ENCODE data around the gene MTA1. TPM values are rescaled to one million over a fixed set of nuclear protein-coding genes. Genes with fewer than 3 reads are reported as not detected.
A peak's percentile ranks its signal among the peaks of the same experiment; 100 is the strongest.

The MTA1 gene
- total RNA-seq, 4 donors from 2014 or later = 62.9 to 218 (median 108) TPM

DNA sequence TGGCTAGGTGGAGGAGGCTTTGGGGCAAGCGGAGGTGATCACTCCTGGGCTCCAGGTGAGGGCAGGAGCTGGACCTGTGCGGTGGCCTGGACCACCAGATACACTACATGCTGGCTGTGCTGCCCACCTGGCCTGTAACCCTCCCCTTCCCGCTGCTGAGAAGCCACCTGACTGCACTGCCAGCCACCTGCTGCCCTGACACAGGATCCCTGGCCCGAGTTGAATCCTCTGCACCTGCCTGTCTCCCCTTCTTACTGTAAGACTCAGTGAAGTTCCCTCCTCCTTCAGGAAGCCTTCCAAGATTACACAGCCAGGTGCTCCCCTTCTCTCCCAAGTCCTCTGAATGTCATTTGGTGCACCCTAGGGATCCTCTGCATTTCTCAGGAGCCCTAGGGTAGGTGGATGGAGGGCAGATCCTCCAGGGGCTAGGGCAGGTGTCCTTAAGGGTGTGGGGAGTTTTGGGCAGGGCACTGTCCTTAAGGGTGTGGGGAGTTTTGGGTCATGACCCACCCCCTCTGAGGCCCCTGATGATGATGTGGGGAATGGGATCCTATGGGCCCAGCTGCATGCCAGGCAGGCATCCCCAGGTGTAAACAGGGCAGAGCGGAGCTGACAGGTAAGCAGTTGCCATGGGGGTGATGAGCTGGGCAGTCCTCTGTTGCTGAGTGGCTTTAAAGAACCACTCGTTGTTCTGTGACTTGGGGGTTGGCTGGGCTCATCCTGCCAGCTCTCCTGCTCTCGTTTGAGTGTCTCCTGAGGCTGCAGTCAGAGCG lies 6.7 kb upstream of the MTA1 start:
- no peaks in the 10 kb centered on the region for H3K36me3 ChIP-seq
- no peak overlapping the region for H3K27ac ChIP-seq
- peaks cover 0 to 12% of the 10 kb centered on the region in 2 donors for H3K4me1 ChIP-seq
- intact Hi-C loops (cut with DNase I; ENCODE audit: low total_unique reads) = no loop called here
- H3K9me3 ChIP-seq = no peaks in the 10 kb centered on the region
- no peak for TF ChIP-seq POLR2A (IDR thresholded peaks at IDR 0.05)
- TF ChIP-seq CTCF (IDR thresholded peaks at IDR 0.05) = no peak
- peaks cover 3 to 17% of the 10 kb centered on the region in 2 donors for H3K27me3 ChIP-seq
- no peak overlapping the region for H3K4me3 ChIP-seq
- no peak for DNase-seq

- intact Hi-C loops (cut with DNase I; ENCODE audit: low total_unique reads) = no loop called here
These were observed 6.1 kb upstream of the MTA1 start for GRCh38 chr14:105413544-105413886.

DNA sequence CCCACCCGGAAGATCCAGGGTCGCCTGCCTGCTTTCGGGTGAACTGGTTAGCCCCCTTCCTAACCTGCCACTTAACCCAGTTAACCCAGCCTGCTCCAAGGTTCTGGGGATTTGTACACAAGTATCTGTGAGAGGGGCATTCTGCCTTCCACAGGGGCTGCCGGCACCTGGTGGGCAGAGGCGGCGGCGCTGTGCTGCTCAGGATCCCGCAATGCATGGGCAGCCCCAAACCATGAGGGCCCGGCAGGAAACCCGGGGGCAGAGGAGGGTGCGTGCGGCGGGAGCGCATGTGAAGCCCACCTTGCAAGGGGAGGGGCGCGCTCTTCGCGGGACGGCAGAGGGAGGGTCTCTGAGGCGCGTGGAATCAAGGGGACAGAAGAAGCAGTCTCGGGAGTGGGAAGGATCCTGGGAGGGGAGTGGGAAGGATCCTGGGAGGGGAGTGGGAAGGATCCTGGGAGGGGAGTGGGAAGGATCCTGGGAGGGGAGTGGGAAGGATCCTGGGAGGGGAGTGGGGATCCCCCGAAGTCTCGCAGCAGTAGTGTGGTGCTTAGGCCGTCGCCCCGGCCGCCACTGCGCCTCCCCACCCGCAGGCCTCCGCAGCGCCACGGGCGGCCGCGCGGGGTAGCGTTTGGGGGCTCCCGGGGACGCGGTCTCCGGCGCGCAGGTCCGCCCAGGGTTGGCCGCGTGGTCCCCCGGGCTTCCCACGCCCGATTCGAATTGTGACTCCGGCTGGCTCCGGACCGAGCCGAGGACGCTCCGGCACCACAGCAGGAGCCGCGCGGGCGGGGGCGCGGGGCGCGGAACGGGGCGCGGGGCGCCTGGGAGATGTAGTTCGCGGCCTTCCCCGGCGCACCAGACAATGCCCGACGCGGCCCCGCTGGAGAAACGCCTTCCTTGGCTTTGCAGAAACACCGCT lies 4.9 kb upstream of the MTA1 start:
- Histone ChIP-seq H3K27me3 (peaks cover 3 to 17% of the 10 kb centered on the region in 2 donors), H3K36me3 (no peaks in the 10 kb centered on the region), H3K9me3 (no peaks in the 10 kb centered on the region), H3K4me3 (peak overlapping the region; percentile 24 to 55), H3K4me1 (peaks cover 7 to 22% of the 10 kb centered on the region in 2 donors), H3K27ac (peak overlapping the region; percentile 68 to 70)
- intact Hi-C loops (cut with DNase I; ENCODE audit: low total_unique reads) = no loop called here
- peak; percentile 64 to 81 for DNase-seq
- peak; percentile 41 to 95 (median 86) for TF ChIP-seq CTCF (IDR thresholded peaks at IDR 0.05)
- peak in 1 of 2 donors; percentile 35 for TF ChIP-seq POLR2A (IDR thresholded peaks at IDR 0.05)

More at GRCh38 chr14:105413544-105413886, 6.1 kb upstream of the MTA1 start:
- Histone ChIP-seq H3K36me3 (no peaks in the 10 kb centered on the region), H3K27ac (no peak overlapping the region), H3K4me1 (peaks cover 0 to 12% of the 10 kb centered on the region in 2 donors), H3K27me3 (peaks cover 3 to 17% of the 10 kb centered on the region in 2 donors), H3K4me3 (no peak overlapping the region), H3K9me3 (no peaks in the 10 kb centered on the region)
- no peak for TF ChIP-seq POLR2A (IDR thresholded peaks at IDR 0.05)
- no peak for TF ChIP-seq CTCF (IDR thresholded peaks at IDR 0.05)
- DNase-seq = no peak

DNA sequence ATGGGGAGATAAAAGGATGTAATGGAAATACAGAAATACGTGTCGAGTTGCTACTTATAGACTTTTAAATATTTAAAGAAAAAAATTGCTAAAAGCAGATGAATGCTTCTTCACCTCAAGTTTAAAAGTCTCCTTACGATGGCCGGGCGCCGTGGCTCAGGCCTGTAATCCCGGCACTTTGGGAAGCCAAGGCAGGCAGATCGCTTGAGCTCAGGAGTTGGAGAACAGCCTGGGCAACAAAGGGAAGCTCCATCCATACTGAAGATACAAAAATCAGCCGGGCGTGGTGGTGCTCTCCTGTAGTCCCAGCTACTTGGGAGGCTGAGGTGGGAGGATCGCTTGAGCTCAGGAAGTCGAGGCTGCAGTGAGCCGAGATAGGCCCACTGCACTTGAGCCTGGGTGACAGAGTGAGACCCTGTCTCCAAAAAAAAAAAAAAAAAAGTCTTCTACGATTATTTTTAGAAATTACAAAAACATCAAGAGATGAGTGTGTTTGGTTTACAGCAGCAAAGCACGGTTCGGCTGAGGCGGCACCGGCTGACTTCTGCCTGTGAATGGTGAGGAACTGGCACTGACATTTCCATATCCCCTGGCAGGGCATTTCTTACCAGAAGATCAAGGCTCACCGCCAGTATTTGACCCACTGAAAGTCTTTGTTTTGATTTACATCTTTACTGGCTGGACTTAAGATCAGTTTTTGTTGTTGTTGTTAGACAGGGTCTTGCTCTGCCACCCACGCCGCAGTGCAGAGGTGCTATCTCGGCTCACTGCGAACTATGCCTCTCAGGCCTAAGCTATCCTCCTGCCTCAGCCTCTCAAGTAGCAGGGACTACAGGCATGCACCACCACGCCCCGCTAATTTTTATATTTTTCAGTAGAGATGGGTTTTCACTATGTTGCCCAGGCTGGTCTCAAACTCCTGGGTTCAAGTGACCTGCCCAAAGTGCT lies 3.9 kb upstream of the MTA1 start:
- peaks cover 7 to 22% of the 10 kb centered on the region in 2 donors for H3K4me1 ChIP-seq
- no peak for DNase-seq
- TF ChIP-seq CTCF (IDR thresholded peaks at IDR 0.05) = no peak
- TF ChIP-seq POLR2A (IDR thresholded peaks at IDR 0.05) = no peak
- peak overlapping the region; percentile 68 to 70 for H3K27ac ChIP-seq
- no peaks in the 10 kb centered on the region for H3K9me3 ChIP-seq
- H3K4me3 ChIP-seq = peak overlapping the region in 1 of 2 donors; percentile 55
- no peaks in the 10 kb centered on the region for H3K36me3 ChIP-seq
- H3K27me3 ChIP-seq = peaks cover 2 to 10% of the 10 kb centered on the region in 2 donors
- intact Hi-C loops (cut with DNase I; ENCODE audit: low total_unique reads) = no loop called here

Data from uterus (tissue), 4 donors.